ENCODE data around the gene GSTA3.
"Not testable (repeated sequence)": the region's sequence is repeated elsewhere in the genome, so short reads cannot be mapped to it uniquely, and the experiment has no call there.

GSTA3 gene

GRCh38 chr6:52914516-52914915 lies 5.0 kb upstream of the GSTA3 start:
- DNase-seq (ENCODE audit: low read depth in 2 of 2), result no peak

GRCh38 chr6:52910091-52910490 lies 593 bp upstream of the GSTA3 start:
- no peak for DNase-seq (ENCODE audit: low read depth in 2 of 2)

- no peak for DNase-seq (ENCODE audit: low read depth in 2 of 2)
Measured at GRCh38 chr6:52909131-52909530, 367 bp downstream of the GSTA3 start.

GRCh38 chr6:52908526-52908925 lies 972 bp downstream of the GSTA3 start:
- DNase-seq (ENCODE audit: low read depth in 2 of 2), result no peak

- DNase-seq (ENCODE audit: low read depth in 2 of 2), result no peak
Measured at GRCh38 chr6:52904562-52905279, 4.8 kb downstream of the GSTA3 start.

GRCh38 chr6:52900536-52900935 lies 9.0 kb downstream of the GSTA3 start:
- DNase-seq (ENCODE audit: low read depth in 2 of 2), result no peak

- not testable (repeated sequence) for DNase-seq (ENCODE audit: low read depth in 2 of 2)
Measured at GRCh38 chr6:52895790-52896189, 13.7 kb downstream of the GSTA3 start.

- no peak for DNase-seq (ENCODE audit: low read depth in 2 of 2)
Measured at GRCh38 chr6:52894285-52894684, 15.2 kb downstream of the GSTA3 start.

GRCh38 chr6:52893803-52894202 lies 15.7 kb downstream of the GSTA3 start:
- no peak for DNase-seq (ENCODE audit: low read depth in 2 of 2)

- DNase-seq (ENCODE audit: low read depth in 2 of 2), result no peak
Measured at GRCh38 chr6:52893221-52893620, 16.3 kb downstream of the GSTA3 start.

- no peak for DNase-seq (ENCODE audit: low read depth in 2 of 2)
Measured at GRCh38 chr6:52890018-52890417, 19.5 kb downstream of the GSTA3 start.

- no peak for DNase-seq (ENCODE audit: low read depth in 2 of 2)
Measured at GRCh38 chr6:52887910-52888524, 21.5 kb downstream of the GSTA3 start.

- DNase-seq (ENCODE audit: low read depth in 2 of 2), result peak; percentile 42 to 49
Measured at GRCh38 chr6:52881996-52882841, 27.3 kb downstream of the GSTA3 start.

GRCh38 chr6:52881662-52881995 lies 27.9 kb downstream of the GSTA3 start:
- DNase-seq (ENCODE audit: low read depth in 2 of 2), result no peak

- DNase-seq (ENCODE audit: low read depth in 2 of 2), result no peak
Measured at GRCh38 chr6:52877786-52878185, 31.7 kb downstream of the GSTA3 start.

- DNase-seq (ENCODE audit: low read depth in 2 of 2), result no peak
Measured at GRCh38 chr6:52877168-52877567, 32.3 kb downstream of the GSTA3 start.

- DNase-seq (ENCODE audit: low read depth in 2 of 2), result no peak
Measured at GRCh38 chr6:52876056-52876787, 33.3 kb downstream of the GSTA3 start.

GRCh38 chr6:52872031-52872430 lies 37.5 kb downstream of the GSTA3 start:
- DNase-seq (ENCODE audit: low read depth in 2 of 2), result no peak

- DNase-seq (ENCODE audit: low read depth in 2 of 2), result no peak
Measured at GRCh38 chr6:52871621-52872020, 37.9 kb downstream of the GSTA3 start.

GRCh38 chr6:52870335-52871091 lies 39.0 kb downstream of the GSTA3 start:
- not testable (repeated sequence) for DNase-seq (ENCODE audit: low read depth in 2 of 2)

- DNase-seq (ENCODE audit: low read depth in 2 of 2), result not testable (repeated sequence)
Measured at GRCh38 chr6:52868899-52869298, 40.6 kb downstream of the GSTA3 start.
